IPS-18c (cell line): ENCODE data around the gene MED12L.

ENCODE experiments used
- H3K4me3 ChIP-seq: 2 replicates; pipeline ENCODE4 v1.7.0; 2013; ENCODE audit warnings: low read depth, mild to moderate bottlenecking, low read length, moderate library complexity; ENCODE audit not compliant: insufficient read depth
- H3K9me3 ChIP-seq: one replicate; pipeline ENCODE4 v1.6.1; 2013; ENCODE audit warnings: mild to moderate bottlenecking, low read length, moderate library complexity; ENCODE audit not compliant: control insufficient read depth, insufficient read depth

MED12L gene

GRCh38 chr3:151120409-151120808 lies 34.9 kb downstream of the MED12L start:
- no peak overlapping the region for H3K4me3 ChIP-seq
- no peaks in the 10 kb centered on the region for H3K9me3 ChIP-seq

- Histone ChIP-seq H3K9me3 (no peaks in the 10 kb centered on the region), H3K4me3 (no peak overlapping the region)
Measured at GRCh38 chr3:151121016-151121415, 35.6 kb downstream of the MED12L start.

GRCh38 chr3:151123827-151124226 lies 38.4 kb downstream of the MED12L start:
- Histone ChIP-seq H3K9me3 (no peaks in the 10 kb centered on the region), H3K4me3 (no peak overlapping the region)

GRCh38 chr3:151124476-151124875 lies 39.0 kb downstream of the MED12L start:
- Histone ChIP-seq H3K4me3 (no peak overlapping the region), H3K9me3 (no peaks in the 10 kb centered on the region)

GRCh38 chr3:151130428-151130827 lies 45.0 kb downstream of the MED12L start:
- H3K9me3 ChIP-seq = no peaks in the 10 kb centered on the region
- H3K4me3 ChIP-seq = no peak overlapping the region

- Histone ChIP-seq H3K9me3 (peaks cover 4% of the 10 kb centered on the region), H3K4me3 (no peak overlapping the region)
Measured at GRCh38 chr3:151133175-151133574, 47.7 kb downstream of the MED12L start.

GRCh38 chr3:151133917-151134450 lies 48.5 kb downstream of the MED12L start:
- no peak overlapping the region for H3K4me3 ChIP-seq
- H3K9me3 ChIP-seq = peaks cover 4% of the 10 kb centered on the region

- no peak overlapping the region for H3K4me3 ChIP-seq
Measured at GRCh38 chr3:151135541-151136337, 50.3 kb downstream of the MED12L start.

GRCh38 chr3:151142929-151143328 lies 57.5 kb downstream of the MED12L start:
- Histone ChIP-seq H3K9me3 (no peaks in the 10 kb centered on the region), H3K4me3 (no peak overlapping the region)

More at GRCh38 chr3:151135541-151136337, 50.3 kb downstream of the MED12L start:
- peaks cover 4% of the 10 kb centered on the region for H3K9me3 ChIP-seq

- no peak overlapping the region for H3K4me3 ChIP-seq
- no peaks in the 10 kb centered on the region for H3K9me3 ChIP-seq
Measured at GRCh38 chr3:151144016-151144415, 58.6 kb downstream of the MED12L start.

- no peak overlapping the region for H3K4me3 ChIP-seq
- H3K9me3 ChIP-seq = no peaks in the 10 kb centered on the region
Measured at GRCh38 chr3:151144760-151145159, 59.3 kb downstream of the MED12L start.

GRCh38 chr3:151145713-151146070 lies 60.2 kb downstream of the MED12L start:
- Histone ChIP-seq H3K9me3 (no peaks in the 10 kb centered on the region), H3K4me3 (no peak overlapping the region)

GRCh38 chr3:151146071-151146730 lies 60.7 kb downstream of the MED12L start:
- H3K9me3 ChIP-seq = no peaks in the 10 kb centered on the region
- no peak overlapping the region for H3K4me3 ChIP-seq

GRCh38 chr3:151146731-151147091 lies 61.2 kb downstream of the MED12L start:
- Histone ChIP-seq H3K9me3 (no peaks in the 10 kb centered on the region), H3K4me3 (no peak overlapping the region)

- Histone ChIP-seq H3K4me3 (no peak overlapping the region), H3K9me3 (no peaks in the 10 kb centered on the region)
Measured at GRCh38 chr3:151147299-151147698, 61.8 kb downstream of the MED12L start.

GRCh38 chr3:151152455-151153079 lies 67.1 kb downstream of the MED12L start:
- Histone ChIP-seq H3K4me3 (no peak overlapping the region), H3K9me3 (no peaks in the 10 kb centered on the region)

- H3K9me3 ChIP-seq = no peaks in the 10 kb centered on the region
- H3K4me3 ChIP-seq = no peak overlapping the region
Measured at GRCh38 chr3:151154566-151154965, 69.1 kb downstream of the MED12L start.
